ENCODE results near the gene ZNF74. TPM values are rescaled to one million over a fixed set of nuclear protein-coding genes. Genes with fewer than 3 reads are reported as not detected.
"Not testable (repeated sequence)": the region's sequence is repeated elsewhere in the genome, so short reads cannot be mapped to it uniquely, and the experiment has no call there.

Gene ZNF74
- polyA plus RNA-seq, 1 donor from 2014 or later: 75.6 TPM

GRCh38 chr22:20414059-20414440, 20.1 kb downstream of the ZNF74 start:
- H3K4me3 ChIP-seq (ENCODE audit: low read length): no peak overlapping the region
- no peaks in the 10 kb centered on the region for H3K36me3 ChIP-seq (ENCODE audit: insufficient read depth, low read length)
- no peak overlapping the region for H2AFZ ChIP-seq (ENCODE audit: low read depth, low read length)
- no peaks in the 10 kb centered on the region for H4K20me1 ChIP-seq (ENCODE audit: insufficient read depth)
- H3K9ac ChIP-seq (ENCODE audit: low read length): no peak overlapping the region
- no peak overlapping the region for H3K4me2 ChIP-seq (ENCODE audit: low read length)
- no peaks in the 10 kb centered on the region for H3F3A ChIP-seq (ENCODE audit: insufficient read depth, low read length, poor library complexity, severe bottlenecking)
- H3K27me3 ChIP-seq (ENCODE audit: insufficient read depth, low read depth, low read length): no peaks in the 10 kb centered on the region
- TF ChIP-seq MXI1 (conservative IDR thresholded peaks at IDR 0.05; ENCODE audit: poor library complexity, severe bottlenecking) (no peak), RAD21 (conservative IDR thresholded peaks at IDR 0.05) (no peak), SMC3 (conservative IDR thresholded peaks at IDR 0.05; ENCODE audit: poor library complexity) (no peak), REST (IDR thresholded peaks at IDR 0.05; ENCODE audit: borderline replicate concordance) (no peak), EZH2 (IDR thresholded peaks at IDR 0.05; ENCODE audit: borderline replicate concordance, insufficient read depth, low read length, poor library complexity, severe bottlenecking) (no peak)
- H3K79me2 ChIP-seq (replicated peaks; ENCODE audit: insufficient read depth, low read length): no peaks in the 10 kb centered on the region
- no peak overlapping the region for H3K27ac ChIP-seq (ENCODE audit: low read length)
- no peaks in the 10 kb centered on the region for H3K9me2 ChIP-seq (ENCODE audit: insufficient read depth, low read length)
- no peaks in the 10 kb centered on the region for H3K9me3 ChIP-seq (ENCODE audit: low read length)

GRCh38 chr22:20414450-20414849, 20.5 kb downstream of the ZNF74 start:
- no peak overlapping the region for H3K4me3 ChIP-seq (ENCODE audit: low read length)
- TF ChIP-seq EP300 (conservative IDR thresholded peaks at IDR 0.05; ENCODE audit: poor library complexity, severe bottlenecking): no peak
- no peak overlapping the region for H3K27ac ChIP-seq (ENCODE audit: low read length)
- H4K20me1 ChIP-seq (ENCODE audit: insufficient read depth): no peaks in the 10 kb centered on the region
- H3K9me2 ChIP-seq (ENCODE audit: insufficient read depth, low read length): no peaks in the 10 kb centered on the region
- no peaks in the 10 kb centered on the region for H3K79me2 ChIP-seq (replicated peaks; ENCODE audit: insufficient read depth, low read length)
- H3K36me3 ChIP-seq (ENCODE audit: insufficient read depth, low read length): no peaks in the 10 kb centered on the region
- no peaks in the 10 kb centered on the region for H3K9me3 ChIP-seq (ENCODE audit: low read length)
- H3K9ac ChIP-seq (ENCODE audit: low read length): no peak overlapping the region
- H3K27me3 ChIP-seq (ENCODE audit: insufficient read depth, low read depth, low read length): no peaks in the 10 kb centered on the region
- no peak overlapping the region for H3K4me2 ChIP-seq (ENCODE audit: low read length)
- H2AFZ ChIP-seq (ENCODE audit: low read depth, low read length): no peak overlapping the region
- H3F3A ChIP-seq (ENCODE audit: insufficient read depth, low read length, poor library complexity, severe bottlenecking): no peaks in the 10 kb centered on the region

GRCh38 chr22:20415241-20415640, 21.3 kb downstream of the ZNF74 start:
- H3K4me3 ChIP-seq (ENCODE audit: low read length); H3K36me3 ChIP-seq (ENCODE audit: insufficient read depth, low read length); H3K9me3 ChIP-seq (ENCODE audit: low read length); H3K4me2 ChIP-seq (ENCODE audit: low read length); H3K27me3 ChIP-seq (ENCODE audit: insufficient read depth, low read depth, low read length); H3F3A ChIP-seq (ENCODE audit: insufficient read depth, low read length, poor library complexity, severe bottlenecking); H4K20me1 ChIP-seq (ENCODE audit: insufficient read depth); H3K9me2 ChIP-seq (ENCODE audit: insufficient read depth, low read length); H3K27ac ChIP-seq (ENCODE audit: low read length); H2AFZ ChIP-seq (ENCODE audit: low read depth, low read length); H3K9ac ChIP-seq (ENCODE audit: low read length); H3K79me2 ChIP-seq (replicated peaks; ENCODE audit: insufficient read depth, low read length): not testable (repeated sequence)

- not testable (repeated sequence) for H3K36me3 ChIP-seq (ENCODE audit: insufficient read depth, low read length); H3K9me2 ChIP-seq (ENCODE audit: insufficient read depth, low read length)
These were observed 21.7 kb downstream of the ZNF74 start for GRCh38 chr22:20415699-20416098.

More at GRCh38 chr22:20415699-20416098, 21.7 kb downstream of the ZNF74 start:
- not testable (repeated sequence) for H3K4me2 ChIP-seq (ENCODE audit: low read length); H3K79me2 ChIP-seq (replicated peaks; ENCODE audit: insufficient read depth, low read length); H2AFZ ChIP-seq (ENCODE audit: low read depth, low read length); H3K27me3 ChIP-seq (ENCODE audit: insufficient read depth, low read depth, low read length); H3K27ac ChIP-seq (ENCODE audit: low read length); H3K9ac ChIP-seq (ENCODE audit: low read length); H3K9me3 ChIP-seq (ENCODE audit: low read length); H4K20me1 ChIP-seq (ENCODE audit: insufficient read depth); H3F3A ChIP-seq (ENCODE audit: insufficient read depth, low read length, poor library complexity, severe bottlenecking); H3K4me3 ChIP-seq (ENCODE audit: low read length)

Data from neural cell (in vitro differentiated cells).